GM12865 (cell line): ENCODE measurements around the gene FOXO3.

Experiments
- DNase-seq: peaks from one replicate; pipeline ENCODE4 v3.0.0; 2010; ENCODE audit warnings: low read depth
- H3K4me3 ChIP-seq: 2 replicates; pipeline ENCODE4 v1.5.1; 2011; ENCODE audit warnings: mild to moderate bottlenecking, low read depth, low read length, control low read depth
- CTCF ChIP-seq: IDR thresholded peaks from 2 replicates; pipeline ENCODE4 v1.5.1; 2011; ENCODE audit warnings: low read length, control low read depth, low read depth, inconsistent platforms; ENCODE audit not compliant: insufficient read depth; ENCODE audit errors: missing control alignments

FOXO3 gene

GRCh38 chr6:108609276-108609769 lies 48.6 kb downstream of the FOXO3 start:
- no peak for TF ChIP-seq CTCF
- no peak for DNase-seq
- H3K4me3 ChIP-seq = no peak overlapping the region

GRCh38 chr6:108610270-108610839 lies 49.6 kb downstream of the FOXO3 start:
- DNase-seq = no peak
- TF ChIP-seq CTCF = no peak
- no peak overlapping the region for H3K4me3 ChIP-seq

- DNase-seq = no peak
- TF ChIP-seq CTCF = no peak
- no peak overlapping the region for H3K4me3 ChIP-seq
Measured at GRCh38 chr6:108610957-108611586, 50.4 kb downstream of the FOXO3 start.

- no peak for DNase-seq
- no peak for TF ChIP-seq CTCF
- no peak overlapping the region for H3K4me3 ChIP-seq
Measured at GRCh38 chr6:108612852-108613251, 52.1 kb downstream of the FOXO3 start.

- no peak overlapping the region for H3K4me3 ChIP-seq
- no peak for TF ChIP-seq CTCF
- DNase-seq = no peak
Measured at GRCh38 chr6:108616544-108616943, 55.8 kb downstream of the FOXO3 start.

- H3K4me3 ChIP-seq = no peak overlapping the region
- no peak for TF ChIP-seq CTCF
Measured at GRCh38 chr6:108616973-108617372, 56.3 kb downstream of the FOXO3 start.

More at GRCh38 chr6:108616973-108617372, 56.3 kb downstream of the FOXO3 start:
- DNase-seq = no peak
